SK-N-SH treated with all-trans-retinoic acid at 6 μM for 48 hours (cell line): ENCODE data around the gene PSAT1.
A peak's percentile ranks its signal among the peaks of the same experiment; 100 is the strongest.

ENCODE experiments used
- ATAC-seq: fragments of 200-7000 bp; cut with Tn5 transposase; 3 replicates; pipeline ENCODE4 v1.9.1; 2020; ENCODE audit warnings: mild to moderate bottlenecking, moderate library complexity
- ARNTL ChIP-seq: fragments of 450-650 bp; formaldehyde crosslinking; IDR thresholded peaks from 2 replicates; pipeline ENCODE4 v1.5.0; 2020; ENCODE audit warnings: low read depth, mild to moderate bottlenecking, moderate library complexity, borderline replicate concordance
- BACH2 ChIP-seq: fragments of 250-450 bp; sonication (Bioruptor Pico); IDR thresholded peaks from 2 replicates; pipeline ENCODE4 v1.9.0; 2021; ENCODE audit warnings: mild to moderate bottlenecking, borderline replicate concordance
- CSDC2 ChIP-seq: fragments of 250-450 bp; sonication (Bioruptor Pico); IDR thresholded peaks from 2 replicates; pipeline ENCODE4 v1.5.0; 2020; ENCODE audit warnings: mild to moderate bottlenecking, moderate library complexity
- ISL1 ChIP-seq: fragments of 250-450 bp; sonication (Bioruptor Pico); IDR thresholded peaks from 2 replicates; pipeline ENCODE4 v2.1.2; 2022; ENCODE audit warnings: mild to moderate bottlenecking, moderate library complexity
- OSR1 ChIP-seq: fragments of 250-450 bp; sonication (Bioruptor Pico); IDR thresholded peaks from 2 replicates; pipeline ENCODE4 v1.8.0; 2022; ENCODE audit warnings: moderate library complexity, mild to moderate bottlenecking, inconsistent platforms
- RARB ChIP-seq: fragments of 250-450 bp; sonication (Bioruptor Pico); IDR thresholded peaks from 2 replicates; pipeline ENCODE4 v1.8.0; 2021; ENCODE audit warnings: mild to moderate bottlenecking, moderate library complexity
- SNAI2 ChIP-seq: fragments of 250-450 bp; sonication (Bioruptor Pico); IDR thresholded peaks from 2 replicates; pipeline ENCODE4 v1.5.0; 2020; ENCODE audit warnings: mild to moderate bottlenecking, moderate library complexity
- TCF4 ChIP-seq: fragments of 250-450 bp; sonication (Bioruptor Pico); IDR thresholded peaks from 2 replicates; pipeline ENCODE4 v1.8.0; 2021; ENCODE audit warnings: mild to moderate bottlenecking, moderate library complexity, borderline replicate concordance
- TOX ChIP-seq: fragments of 250-450 bp; sonication (Bioruptor Pico); IDR thresholded peaks from 2 replicates; pipeline ENCODE4 v1.8.0; 2021; ENCODE audit warnings: mild to moderate bottlenecking, moderate library complexity, borderline replicate concordance
- ZC3H10 ChIP-seq: fragments of 250-450 bp; sonication (Bioruptor Pico); IDR thresholded peaks from 2 replicates; pipeline ENCODE4 v1.5.1; 2021; ENCODE audit warnings: mild to moderate bottlenecking, moderate library complexity
- ZFP3 ChIP-seq: fragments of 250-450 bp; sonication (Bioruptor Pico); IDR thresholded peaks from 2 replicates; pipeline ENCODE4 v1.5.0; 2020; ENCODE audit warnings: mild to moderate bottlenecking, moderate library complexity
- ZFP30 ChIP-seq: fragments of 450-650 bp; formaldehyde crosslinking; IDR thresholded peaks from 2 replicates; pipeline ENCODE4 v1.5.0; 2022; ENCODE audit warnings: mild to moderate bottlenecking, moderate library complexity
- ZNF565 ChIP-seq: fragments of 450-650 bp; formaldehyde crosslinking; conservative IDR thresholded peaks from 2 replicates; pipeline ENCODE4 v1.5.0; 2020; ENCODE audit warnings: low read depth, mild to moderate bottlenecking, moderate library complexity
- ZNF70 ChIP-seq: fragments of 450-650 bp; formaldehyde crosslinking; IDR thresholded peaks from 2 replicates; pipeline ENCODE4 v1.5.0; 2020; ENCODE audit warnings: mild to moderate bottlenecking, moderate library complexity
- ZNF8 ChIP-seq: fragments of 450-650 bp; formaldehyde crosslinking; IDR thresholded peaks from 2 replicates; pipeline ENCODE4 v1.5.0; 2020; ENCODE audit warnings: mild to moderate bottlenecking, moderate library complexity
- TF ChIP-seq, protein P1 (sequence below): fragments of 250-450 bp; sonication (Bioruptor Pico); IDR thresholded peaks from 2 replicates; pipeline ENCODE4 v1.8.0; 2021; ENCODE audit warnings: low read depth, mild to moderate bottlenecking, moderate library complexity, borderline replicate concordance
- TF ChIP-seq, protein P2 (sequence below): fragments of 250-450 bp; sonication (Bioruptor Pico); IDR thresholded peaks from 2 replicates; pipeline ENCODE4 v1.5.0; 2020; ENCODE audit warnings: mild to moderate bottlenecking, moderate library complexity
- TF ChIP-seq, protein P3 (sequence below): fragments of 250-450 bp; sonication (Bioruptor Pico); IDR thresholded peaks from 2 replicates; pipeline ENCODE4 v1.5.1; 2021; ENCODE audit warnings: mild to moderate bottlenecking, moderate library complexity
- TF ChIP-seq, protein P4 (sequence below): fragments of 250-450 bp; sonication (Bioruptor Pico); IDR thresholded peaks from 2 replicates; pipeline ENCODE4 v1.8.0; 2020; ENCODE audit warnings: mild to moderate bottlenecking, moderate library complexity, borderline replicate concordance
- TF ChIP-seq, protein P5 (sequence below): fragments of 250-450 bp; sonication (Bioruptor Pico); IDR thresholded peaks from 2 replicates; pipeline ENCODE4 v1.5.1; 2020; ENCODE audit warnings: low read depth, mild to moderate bottlenecking, moderate library complexity

Gene PSAT1

DNA sequence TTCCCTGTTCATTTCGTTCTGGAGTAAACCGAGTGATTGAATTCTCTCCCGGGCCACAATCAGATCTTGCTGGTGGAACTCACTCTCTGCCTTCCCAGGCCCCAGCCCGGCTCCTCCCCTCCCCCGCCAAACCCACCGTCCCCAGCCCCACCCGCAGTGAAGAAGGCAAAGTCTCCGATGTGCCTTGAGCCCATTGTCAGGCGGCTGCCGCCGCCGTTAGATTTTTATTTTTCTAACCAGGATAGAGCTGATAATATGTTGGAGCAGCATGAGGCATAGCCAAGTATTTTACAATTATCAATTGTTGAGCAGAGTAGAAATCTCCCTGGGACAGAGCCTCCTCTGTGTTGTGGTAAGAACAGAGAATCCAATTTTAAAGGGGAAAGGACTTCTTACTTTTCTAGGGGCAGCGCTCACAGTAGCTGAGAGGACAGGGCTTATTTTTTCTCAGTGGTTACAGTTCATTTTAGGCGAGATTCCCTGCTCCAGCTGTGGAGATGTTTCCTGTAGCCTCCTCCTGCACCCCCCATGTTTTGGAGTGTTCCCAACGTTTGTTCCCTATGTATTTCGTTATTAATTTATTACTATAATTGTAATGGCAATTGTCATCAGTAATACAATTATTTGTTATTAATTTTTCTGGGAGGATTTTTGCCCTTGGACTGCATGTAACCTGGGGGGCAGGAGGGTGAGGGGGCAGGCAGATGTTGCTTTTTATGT lies 1.3 kb downstream of the PSAT1 start:
- TF ChIP-seq ISL1 (CRISPR knock-in tag) (no peak), ZFP3 (CRISPR knock-in tag) (no peak), CSDC2 (CRISPR knock-in tag) (no peak), TCF4 (CRISPR knock-in tag) (no peak), ZC3H10 (CRISPR knock-in tag) (no peak), ZNF70 (CRISPR knock-in tag) (no peak), ZNF8 (no peak), RARB (CRISPR knock-in tag) (no peak), BACH2 (CRISPR knock-in tag) (no peak), SNAI2 (CRISPR knock-in tag) (no peak), ZFP30 (CRISPR knock-in tag) (no peak), ZNF565 (no peak), ARNTL (no peak), OSR1 (CRISPR knock-in tag) (no peak)
- TF ChIP-seq, protein P1, sequence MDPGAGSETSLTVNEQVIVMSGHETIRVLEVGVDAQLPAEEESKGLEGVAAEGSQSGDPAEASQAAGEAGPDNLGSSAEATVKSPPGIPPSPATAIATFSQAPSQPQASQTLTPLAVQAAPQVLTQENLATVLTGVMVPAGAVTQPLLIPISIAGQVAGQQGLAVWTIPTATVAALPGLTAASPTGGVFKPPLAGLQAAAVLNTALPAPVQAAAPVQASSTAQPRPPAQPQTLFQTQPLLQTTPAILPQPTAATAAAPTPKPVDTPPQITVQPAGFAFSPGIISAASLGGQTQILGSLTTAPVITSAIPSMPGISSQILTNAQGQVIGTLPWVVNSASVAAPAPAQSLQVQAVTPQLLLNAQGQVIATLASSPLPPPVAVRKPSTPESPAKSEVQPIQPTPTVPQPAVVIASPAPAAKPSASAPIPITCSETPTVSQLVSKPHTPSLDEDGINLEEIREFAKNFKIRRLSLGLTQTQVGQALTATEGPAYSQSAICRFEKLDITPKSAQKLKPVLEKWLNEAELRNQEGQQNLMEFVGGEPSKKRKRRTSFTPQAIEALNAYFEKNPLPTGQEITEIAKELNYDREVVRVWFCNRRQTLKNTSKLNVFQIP, result no peak
- TF ChIP-seq, protein P2, sequence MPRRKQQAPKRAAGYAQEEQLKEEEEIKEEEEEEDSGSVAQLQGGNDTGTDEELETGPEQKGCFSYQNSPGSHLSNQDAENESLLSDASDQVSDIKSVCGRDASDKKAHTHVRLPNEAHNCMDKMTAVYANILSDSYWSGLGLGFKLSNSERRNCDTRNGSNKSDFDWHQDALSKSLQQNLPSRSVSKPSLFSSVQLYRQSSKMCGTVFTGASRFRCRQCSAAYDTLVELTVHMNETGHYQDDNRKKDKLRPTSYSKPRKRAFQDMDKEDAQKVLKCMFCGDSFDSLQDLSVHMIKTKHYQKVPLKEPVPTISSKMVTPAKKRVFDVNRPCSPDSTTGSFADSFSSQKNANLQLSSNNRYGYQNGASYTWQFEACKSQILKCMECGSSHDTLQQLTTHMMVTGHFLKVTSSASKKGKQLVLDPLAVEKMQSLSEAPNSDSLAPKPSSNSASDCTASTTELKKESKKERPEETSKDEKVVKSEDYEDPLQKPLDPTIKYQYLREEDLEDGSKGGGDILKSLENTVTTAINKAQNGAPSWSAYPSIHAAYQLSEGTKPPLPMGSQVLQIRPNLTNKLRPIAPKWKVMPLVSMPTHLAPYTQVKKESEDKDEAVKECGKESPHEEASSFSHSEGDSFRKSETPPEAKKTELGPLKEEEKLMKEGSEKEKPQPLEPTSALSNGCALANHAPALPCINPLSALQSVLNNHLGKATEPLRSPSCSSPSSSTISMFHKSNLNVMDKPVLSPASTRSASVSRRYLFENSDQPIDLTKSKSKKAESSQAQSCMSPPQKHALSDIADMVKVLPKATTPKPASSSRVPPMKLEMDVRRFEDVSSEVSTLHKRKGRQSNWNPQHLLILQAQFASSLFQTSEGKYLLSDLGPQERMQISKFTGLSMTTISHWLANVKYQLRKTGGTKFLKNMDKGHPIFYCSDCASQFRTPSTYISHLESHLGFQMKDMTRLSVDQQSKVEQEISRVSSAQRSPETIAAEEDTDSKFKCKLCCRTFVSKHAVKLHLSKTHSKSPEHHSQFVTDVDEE, result no peak
- TF ChIP-seq, protein P3, sequence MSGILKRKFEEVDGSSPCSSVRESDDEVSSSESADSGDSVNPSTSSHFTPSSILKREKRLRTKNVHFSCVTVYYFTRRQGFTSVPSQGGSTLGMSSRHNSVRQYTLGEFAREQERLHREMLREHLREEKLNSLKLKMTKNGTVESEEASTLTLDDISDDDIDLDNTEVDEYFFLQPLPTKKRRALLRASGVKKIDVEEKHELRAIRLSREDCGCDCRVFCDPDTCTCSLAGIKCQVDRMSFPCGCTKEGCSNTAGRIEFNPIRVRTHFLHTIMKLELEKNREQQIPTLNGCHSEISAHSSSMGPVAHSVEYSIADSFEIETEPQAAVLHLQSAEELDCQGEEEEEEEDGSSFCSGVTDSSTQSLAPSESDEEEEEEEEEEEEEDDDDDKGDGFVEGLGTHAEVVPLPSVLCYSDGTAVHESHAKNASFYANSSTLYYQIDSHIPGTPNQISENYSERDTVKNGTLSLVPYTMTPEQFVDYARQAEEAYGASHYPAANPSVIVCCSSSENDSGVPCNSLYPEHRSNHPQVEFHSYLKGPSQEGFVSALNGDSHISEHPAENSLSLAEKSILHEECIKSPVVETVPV (CRISPR knock-in tag), result no peak
- TF ChIP-seq, protein P4, sequence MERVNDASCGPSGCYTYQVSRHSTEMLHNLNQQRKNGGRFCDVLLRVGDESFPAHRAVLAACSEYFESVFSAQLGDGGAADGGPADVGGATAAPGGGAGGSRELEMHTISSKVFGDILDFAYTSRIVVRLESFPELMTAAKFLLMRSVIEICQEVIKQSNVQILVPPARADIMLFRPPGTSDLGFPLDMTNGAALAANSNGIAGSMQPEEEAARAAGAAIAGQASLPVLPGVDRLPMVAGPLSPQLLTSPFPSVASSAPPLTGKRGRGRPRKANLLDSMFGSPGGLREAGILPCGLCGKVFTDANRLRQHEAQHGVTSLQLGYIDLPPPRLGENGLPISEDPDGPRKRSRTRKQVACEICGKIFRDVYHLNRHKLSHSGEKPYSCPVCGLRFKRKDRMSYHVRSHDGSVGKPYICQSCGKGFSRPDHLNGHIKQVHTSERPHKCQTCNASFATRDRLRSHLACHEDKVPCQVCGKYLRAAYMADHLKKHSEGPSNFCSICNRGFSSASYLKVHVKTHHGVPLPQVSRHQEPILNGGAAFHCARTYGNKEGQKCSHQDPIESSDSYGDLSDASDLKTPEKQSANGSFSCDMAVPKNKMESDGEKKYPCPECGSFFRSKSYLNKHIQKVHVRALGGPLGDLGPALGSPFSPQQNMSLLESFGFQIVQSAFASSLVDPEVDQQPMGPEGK (CRISPR knock-in tag), result no peak
- TF ChIP-seq, protein P5, sequence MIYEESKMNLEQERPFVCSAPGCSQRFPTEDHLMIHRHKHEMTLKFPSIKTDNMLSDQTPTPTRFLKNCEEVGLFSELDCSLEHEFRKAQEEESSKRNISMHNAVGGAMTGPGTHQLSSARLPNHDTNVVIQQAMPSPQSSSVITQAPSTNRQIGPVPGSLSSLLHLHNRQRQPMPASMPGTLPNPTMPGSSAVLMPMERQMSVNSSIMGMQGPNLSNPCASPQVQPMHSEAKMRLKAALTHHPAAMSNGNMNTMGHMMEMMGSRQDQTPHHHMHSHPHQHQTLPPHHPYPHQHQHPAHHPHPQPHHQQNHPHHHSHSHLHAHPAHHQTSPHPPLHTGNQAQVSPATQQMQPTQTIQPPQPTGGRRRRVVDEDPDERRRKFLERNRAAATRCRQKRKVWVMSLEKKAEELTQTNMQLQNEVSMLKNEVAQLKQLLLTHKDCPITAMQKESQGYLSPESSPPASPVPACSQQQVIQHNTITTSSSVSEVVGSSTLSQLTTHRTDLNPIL (CRISPR knock-in tag), result no peak
- ATAC-seq, result peak; percentile 2; the same call in 2 of the 3 replicates

DNA sequence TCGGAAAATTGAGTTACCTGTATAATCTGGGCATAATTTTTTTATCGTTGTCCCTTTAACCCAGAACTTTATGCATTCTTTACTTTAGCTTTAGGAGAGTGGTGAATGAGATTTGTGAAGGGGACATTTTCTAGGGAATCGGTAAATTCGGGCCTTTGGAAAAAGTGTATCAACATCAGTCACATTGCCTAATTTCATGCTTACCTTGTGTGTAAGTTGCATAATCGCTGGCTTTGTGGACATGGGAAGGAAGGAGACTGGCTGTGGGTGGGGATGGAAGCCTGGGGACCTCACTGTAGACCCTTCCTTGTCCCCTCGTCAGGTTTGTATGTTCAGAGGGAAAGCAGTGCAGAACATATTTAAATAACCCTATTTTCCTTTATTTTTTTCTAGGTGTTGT lies 3.3 kb downstream of the PSAT1 start:
- no peak for TF ChIP-seq ZC3H10 (CRISPR knock-in tag)
- TF ChIP-seq, protein P5 (CRISPR knock-in tag), result no peak
- no peak for TF ChIP-seq SNAI2 (CRISPR knock-in tag)
- no peak for TF ChIP-seq RARB (CRISPR knock-in tag)
- TF ChIP-seq ARNTL, result no peak
- no peak for TF ChIP-seq ZFP30 (CRISPR knock-in tag)
- no peak for TF ChIP-seq TCF4 (CRISPR knock-in tag)
- TF ChIP-seq TOX, result no peak
- TF ChIP-seq, all 23 proteins: peak for 0
- ATAC-seq, result no peak
